ENCODE results near the gene TTC14. TPM values are rescaled to one million over a fixed set of nuclear protein-coding genes. Genes with fewer than 3 reads are reported as not detected.

Gene TTC14, protein sequence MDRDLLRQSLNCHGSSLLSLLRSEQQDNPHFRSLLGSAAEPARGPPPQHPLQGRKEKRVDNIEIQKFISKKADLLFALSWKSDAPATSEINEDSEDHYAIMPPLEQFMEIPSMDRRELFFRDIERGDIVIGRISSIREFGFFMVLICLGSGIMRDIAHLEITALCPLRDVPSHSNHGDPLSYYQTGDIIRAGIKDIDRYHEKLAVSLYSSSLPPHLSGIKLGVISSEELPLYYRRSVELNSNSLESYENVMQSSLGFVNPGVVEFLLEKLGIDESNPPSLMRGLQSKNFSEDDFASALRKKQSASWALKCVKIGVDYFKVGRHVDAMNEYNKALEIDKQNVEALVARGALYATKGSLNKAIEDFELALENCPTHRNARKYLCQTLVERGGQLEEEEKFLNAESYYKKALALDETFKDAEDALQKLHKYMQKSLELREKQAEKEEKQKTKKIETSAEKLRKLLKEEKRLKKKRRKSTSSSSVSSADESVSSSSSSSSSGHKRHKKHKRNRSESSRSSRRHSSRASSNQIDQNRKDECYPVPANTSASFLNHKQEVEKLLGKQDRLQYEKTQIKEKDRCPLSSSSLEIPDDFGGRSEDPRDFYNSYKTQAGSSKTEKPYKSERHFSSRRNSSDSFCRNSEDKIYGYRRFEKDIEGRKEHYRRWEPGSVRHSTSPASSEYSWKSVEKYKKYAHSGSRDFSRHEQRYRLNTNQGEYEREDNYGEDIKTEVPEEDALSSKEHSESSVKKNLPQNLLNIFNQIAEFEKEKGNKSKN
- total RNA-seq, result 100 to 1,000 TPM in 1 of 2 donors, 10 to 100 TPM in 1; 37.7 to 152 TPM
- 10 to 100 TPM; 14.0 to 20.3 TPM for polyA plus RNA-seq
- long read RNA-seq, donor 1, full-length matches to known transcripts, result 17 of 17 reads
- long read RNA-seq, donor 1, partial matches to known transcripts, result 0 of 17 reads
- long read RNA-seq, donor 1, other reads (novel, unspliced or antisense), result 0 of 17 reads
- long read RNA-seq, donor 2, full-length matches to known transcripts, result 2 of 25 reads
- long read RNA-seq, donor 2, partial matches to known transcripts, result 23 of 25 reads
- long read RNA-seq, donor 2, other reads (novel, unspliced or antisense), result 0 of 25 reads
- long read RNA-seq, donor 3, full-length matches to known transcripts, result 5 of 10 reads
- long read RNA-seq, donor 3, partial matches to known transcripts, result 5 of 10 reads
- long read RNA-seq, donor 3, other reads (novel, unspliced or antisense), result 0 of 10 reads
- long read RNA-seq, donor 4, full-length matches to known transcripts, result 1 of 1 reads
- long read RNA-seq, donor 4, partial matches to known transcripts, result 0 of 1 reads
- long read RNA-seq, donor 4, other reads (novel, unspliced or antisense), result 0 of 1 reads
- long read RNA-seq, donor 5, full-length matches to known transcripts, result 11 of 11 reads
- long read RNA-seq, donor 5, partial matches to known transcripts, result 0 of 11 reads
- long read RNA-seq, donor 5, other reads (novel, unspliced or antisense), result 0 of 11 reads

DNA sequence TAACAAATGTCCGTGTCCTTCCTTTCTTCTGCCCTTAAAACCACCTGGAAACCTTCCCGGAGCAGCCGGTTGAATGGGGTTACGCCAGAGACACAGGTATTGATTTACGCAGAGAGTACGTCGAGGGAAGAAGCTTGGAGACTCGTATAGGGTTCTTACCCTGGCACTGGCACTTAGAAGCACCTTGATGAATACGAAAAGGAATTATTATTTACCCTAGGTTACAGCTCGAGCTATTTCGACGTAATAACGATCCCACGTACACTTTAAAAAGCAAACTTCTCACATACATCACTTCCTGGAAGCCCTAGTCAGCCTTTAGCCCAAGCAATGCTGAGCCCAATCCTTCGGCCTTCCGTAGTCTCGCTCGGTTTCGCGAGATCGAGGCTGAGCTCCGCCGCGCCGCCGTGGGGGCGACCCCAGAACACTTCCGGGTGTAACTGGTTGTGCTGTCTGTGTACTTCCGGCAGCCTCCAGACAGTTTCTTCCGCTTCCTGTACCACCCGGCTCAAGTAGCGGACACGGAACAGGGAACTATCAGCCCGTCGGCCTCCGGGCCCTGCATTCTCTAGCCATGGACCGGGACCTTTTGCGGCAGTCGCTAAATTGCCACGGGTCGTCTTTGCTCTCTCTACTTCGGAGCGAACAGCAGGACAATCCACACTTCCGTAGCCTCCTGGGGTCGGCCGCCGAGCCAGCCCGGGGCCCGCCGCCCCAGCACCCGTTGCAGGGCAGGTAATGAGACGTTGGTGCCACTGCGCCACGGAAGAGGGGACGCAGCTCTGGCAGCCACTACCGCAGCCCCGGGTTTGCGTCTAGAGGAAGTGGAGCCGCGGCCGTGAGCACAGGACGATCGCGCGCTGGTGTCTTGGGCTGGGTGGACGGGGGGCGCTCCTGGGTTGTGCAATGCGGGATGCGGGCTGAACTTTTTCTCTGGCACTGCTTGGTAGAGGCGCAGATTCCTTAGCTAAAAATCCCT, at the start of gene TTC14:
Gene TTC14, plus strand, starts transcription at position 476 of the 979 bp plus-strand sequence. Its CDS starts 99 bp downstream, at position 575.
- Histone ChIP-seq H3K27ac (ENCODE audit: low read depth in 1 of 2, low read length in 1 of 2) (peak within 1 kb of the TSS; percentile 89 to 93), H3K36me3 (ENCODE audit: control insufficient read depth in 4 of 4, insufficient read depth in 4 of 4, low read length in 4 of 4) (peaks cover 3 to 22% (median 14%) of the 10 kb centered on the region in 4 donors), H3K4me3 (peak within 1 kb of the TSS; percentile 94), H3K9me3 (ENCODE audit: control insufficient read depth in 4 of 4, insufficient read depth in 3 of 4, low read length in 3 of 4) (peaks cover 0 to 3% (median 0%) of the 10 kb centered on the region in 4 donors), H3K27me3 (ENCODE audit: control insufficient read depth in 3 of 3, insufficient read depth in 3 of 3, low read length in 2 of 3) (peaks cover 0 to 7% (median 0%) of the 10 kb centered on the region in 3 donors), H3K4me1 (ENCODE audit: control insufficient read depth in 5 of 5, insufficient read depth in 5 of 5, low read length in 5 of 5) (peaks cover 0 to 8% (median 5%) of the 10 kb centered on the region in 5 donors), H3K9ac (ENCODE audit: insufficient read depth in 1 of 2, low read length in 2 of 2) (peak within 1 kb of the TSS; percentile 81 to 82)
- TF ChIP-seq, protein P1, sequence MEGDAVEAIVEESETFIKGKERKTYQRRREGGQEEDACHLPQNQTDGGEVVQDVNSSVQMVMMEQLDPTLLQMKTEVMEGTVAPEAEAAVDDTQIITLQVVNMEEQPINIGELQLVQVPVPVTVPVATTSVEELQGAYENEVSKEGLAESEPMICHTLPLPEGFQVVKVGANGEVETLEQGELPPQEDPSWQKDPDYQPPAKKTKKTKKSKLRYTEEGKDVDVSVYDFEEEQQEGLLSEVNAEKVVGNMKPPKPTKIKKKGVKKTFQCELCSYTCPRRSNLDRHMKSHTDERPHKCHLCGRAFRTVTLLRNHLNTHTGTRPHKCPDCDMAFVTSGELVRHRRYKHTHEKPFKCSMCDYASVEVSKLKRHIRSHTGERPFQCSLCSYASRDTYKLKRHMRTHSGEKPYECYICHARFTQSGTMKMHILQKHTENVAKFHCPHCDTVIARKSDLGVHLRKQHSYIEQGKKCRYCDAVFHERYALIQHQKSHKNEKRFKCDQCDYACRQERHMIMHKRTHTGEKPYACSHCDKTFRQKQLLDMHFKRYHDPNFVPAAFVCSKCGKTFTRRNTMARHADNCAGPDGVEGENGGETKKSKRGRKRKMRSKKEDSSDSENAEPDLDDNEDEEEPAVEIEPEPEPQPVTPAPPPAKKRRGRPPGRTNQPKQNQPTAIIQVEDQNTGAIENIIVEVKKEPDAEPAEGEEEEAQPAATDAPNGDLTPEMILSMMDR (IDR thresholded peaks at IDR 0.05; ENCODE audit: control extremely low read depth, extremely low read depth), result no peak
- DNase-seq (peak; percentile 93 to 96 (median 93)), ATAC-seq (ENCODE audit: insufficient read depth, low FRiP score) (peak; percentile 99)
- 5 to 6% methylated on average over 70 of the region's 70 CpGs for WGBS, 2 donors

DNA sequence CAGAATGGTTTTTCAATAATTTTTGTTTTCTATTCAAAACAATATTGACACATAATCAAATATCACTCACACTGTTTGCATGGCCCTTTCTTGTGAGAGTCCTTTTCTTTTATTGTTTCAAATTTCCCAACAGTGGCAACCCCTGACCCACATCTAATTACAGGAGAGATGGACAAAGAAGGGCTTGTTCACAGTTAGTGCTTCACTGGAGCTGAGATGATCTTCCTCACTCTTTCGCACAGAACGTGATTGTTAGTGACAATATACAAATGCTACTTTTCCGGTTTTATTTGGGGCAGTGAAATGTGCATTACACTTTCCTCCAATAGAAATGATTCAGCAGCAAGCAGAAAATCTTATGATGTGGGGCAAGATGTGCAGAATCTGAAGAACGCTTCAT, 38.6 kb upstream of the TTC14 start:
- Histone ChIP-seq H3K9me3 (ENCODE audit: control insufficient read depth in 4 of 4, insufficient read depth in 3 of 4, low read length in 3 of 4) (peaks cover 0 to 4% (median 0%) of the 10 kb centered on the region in 4 donors), H3K4me1 (ENCODE audit: control insufficient read depth in 5 of 5, insufficient read depth in 5 of 5, low read length in 5 of 5) (no peaks in the 10 kb centered on the region), H3K36me3 (ENCODE audit: control insufficient read depth in 4 of 4, insufficient read depth in 4 of 4, low read length in 4 of 4) (no peaks in the 10 kb centered on the region), H3K9ac (ENCODE audit: insufficient read depth in 1 of 2, low read length in 2 of 2) (no peak overlapping the region), H3K27me3 (ENCODE audit: control insufficient read depth in 3 of 3, insufficient read depth in 3 of 3, low read length in 2 of 3) (peaks cover 0 to 4% (median 0%) of the 10 kb centered on the region in 3 donors), H3K27ac (ENCODE audit: low read depth in 1 of 2, low read length in 1 of 2) (no peak overlapping the region), H3K4me3 (no peak overlapping the region)
- ATAC-seq (ENCODE audit: insufficient read depth, low FRiP score) (no peak), DNase-seq (no peak)
- TF ChIP-seq, protein P1 (IDR thresholded peaks at IDR 0.05; ENCODE audit: control extremely low read depth, extremely low read depth), result no peak
- 84 to 94% methylated on average over 4 of the region's 4 CpGs for WGBS, 2 donors

Data from lung (tissue), 16 donors.